NCI-H2196 treated with DMSO at 0.1 percent for 48 hours (cell line): Measurements from ENCODE around the gene FGF14.

ENCODE experiments used
- DNase-seq: peaks from one replicate; lab custom pipeline; 2025; ENCODE audit not compliant: unreplicated experiment; lab: John Stamatoyannopoulos, UW

Gene FGF14

GRCh38 chr13:101739382-101740178 lies 662.3 kb downstream of the FGF14 start:
- no peak for DNase-seq

GRCh38 chr13:101738336-101738735 lies 663.5 kb downstream of the FGF14 start:
- no peak for DNase-seq

DNA sequence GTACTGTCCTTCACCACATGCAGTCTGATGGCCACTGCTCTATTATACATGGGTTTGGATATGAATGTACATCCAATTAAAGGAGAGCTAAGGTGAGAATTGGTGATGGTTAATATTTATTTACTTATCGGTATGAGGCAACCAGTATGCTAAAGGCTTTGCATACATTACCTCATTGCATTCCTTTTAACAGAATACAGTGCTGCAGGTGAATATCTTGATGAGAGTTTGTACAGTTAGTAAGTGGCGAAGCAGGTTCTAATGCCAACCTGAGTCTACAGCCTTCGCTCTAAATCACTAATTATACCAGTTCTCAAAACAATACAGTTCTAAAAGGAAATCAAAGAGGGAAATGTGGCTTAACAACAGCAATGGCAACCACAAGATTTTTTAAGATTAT lies 665.3 kb downstream of the FGF14 start:
- DNase-seq = no peak

GRCh38 chr13:101730420-101731000 lies 671.3 kb downstream of the FGF14 start:
- no peak for DNase-seq

- DNase-seq = no peak
These were observed 673.2 kb downstream of the FGF14 start for GRCh38 chr13:101728615-101729014.

- DNase-seq = no peak
These were observed 673.8 kb downstream of the FGF14 start for GRCh38 chr13:101728021-101728420.

- DNase-seq = no peak
These were observed 674.7 kb downstream of the FGF14 start for GRCh38 chr13:101727118-101727517.

- DNase-seq = no peak
These were observed 675.2 kb downstream of the FGF14 start for GRCh38 chr13:101726681-101727080.

- DNase-seq = no peak
These were observed 683.4 kb downstream of the FGF14 start for GRCh38 chr13:101718496-101718895.

GRCh38 chr13:101717353-101717752 lies 684.5 kb downstream of the FGF14 start:
- no peak for DNase-seq

- no peak for DNase-seq
These were observed 687.7 kb downstream of the FGF14 start for GRCh38 chr13:101714195-101714594.

DNA sequence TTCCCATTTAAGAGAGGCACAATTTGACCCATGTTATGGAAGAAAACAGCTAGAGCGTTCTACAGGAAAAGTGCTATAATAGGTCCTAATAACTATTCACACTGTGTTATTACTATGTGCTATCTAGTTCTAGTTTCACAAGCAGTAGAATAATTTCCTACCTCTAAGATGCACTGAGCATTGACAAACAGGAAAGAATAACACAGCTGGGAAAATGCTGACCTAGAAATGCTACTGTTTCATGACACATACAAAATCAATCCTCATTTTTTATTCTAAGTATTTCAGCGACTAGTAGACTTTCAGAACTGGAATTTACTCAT lies 689.9 kb downstream of the FGF14 start:
- no peak for DNase-seq

GRCh38 chr13:101711307-101712025 lies 690.4 kb downstream of the FGF14 start:
- DNase-seq = no peak

- no peak for DNase-seq
These were observed 691.9 kb downstream of the FGF14 start for GRCh38 chr13:101709952-101710351.

- DNase-seq = no peak
These were observed 693.7 kb downstream of the FGF14 start for GRCh38 chr13:101708115-101708514.

DNA sequence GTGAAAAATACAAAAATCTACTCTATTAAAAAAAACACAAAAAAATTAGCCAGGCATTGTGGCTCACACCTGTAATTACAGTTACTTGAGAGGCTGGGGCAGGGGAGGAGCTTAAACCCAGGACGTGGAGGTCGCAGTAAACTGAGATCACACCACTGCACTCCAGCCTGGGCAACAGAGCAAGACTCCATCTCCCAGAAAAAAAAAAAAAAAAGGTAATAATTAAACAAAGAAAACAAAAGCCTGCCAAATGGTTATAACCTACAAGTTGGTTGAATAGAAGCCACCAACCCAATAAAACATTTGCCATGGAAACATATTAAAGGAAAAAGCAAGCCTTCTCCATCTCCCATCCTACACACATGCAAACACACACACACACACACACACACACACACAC lies 694.2 kb downstream of the FGF14 start:
- DNase-seq = no peak

GRCh38 chr13:101706651-101707050 lies 695.2 kb downstream of the FGF14 start:
- no peak for DNase-seq

DNA sequence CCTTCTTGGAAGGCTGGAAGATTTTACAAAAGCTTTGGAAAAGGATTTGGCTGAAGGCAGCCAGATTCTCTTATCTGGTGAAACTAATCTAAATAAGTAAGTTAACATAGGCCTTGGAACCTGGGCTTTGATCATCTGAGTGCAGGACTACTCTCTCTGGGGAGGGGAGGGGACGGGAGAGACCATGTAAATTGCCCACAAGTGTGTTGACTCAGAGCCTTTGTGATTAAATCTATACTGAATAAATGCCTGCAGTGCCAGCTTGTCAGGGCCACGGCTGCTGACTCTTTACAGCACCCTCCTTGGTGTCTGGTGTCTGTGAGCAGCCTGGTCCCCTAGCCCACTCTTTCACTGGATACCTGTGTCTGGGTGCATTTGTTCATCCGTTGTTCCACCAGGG lies 698.0 kb downstream of the FGF14 start:
- DNase-seq = no peak

- DNase-seq = no peak
These were observed 698.8 kb downstream of the FGF14 start for GRCh38 chr13:101703081-101703480.

DNA sequence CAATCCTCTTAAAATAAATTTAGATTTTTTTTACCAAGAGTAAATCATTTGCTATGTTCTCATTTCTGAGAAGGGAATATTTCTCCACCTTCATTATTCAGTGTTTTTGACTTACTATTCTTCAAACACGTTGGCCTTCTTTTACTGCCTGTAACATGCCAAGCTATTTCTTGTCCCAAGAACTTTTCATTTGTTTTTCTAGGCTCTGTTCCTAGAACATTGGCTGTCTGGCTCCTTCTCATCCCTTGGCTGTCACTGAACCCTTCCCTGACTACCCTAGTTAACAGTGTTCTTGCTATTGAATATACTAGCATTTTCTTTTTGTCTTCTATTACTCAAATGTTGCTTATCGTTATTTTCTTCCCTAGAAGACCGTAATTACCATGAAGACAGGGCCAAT lies 701.2 kb downstream of the FGF14 start:
- DNase-seq = no peak

DNA sequence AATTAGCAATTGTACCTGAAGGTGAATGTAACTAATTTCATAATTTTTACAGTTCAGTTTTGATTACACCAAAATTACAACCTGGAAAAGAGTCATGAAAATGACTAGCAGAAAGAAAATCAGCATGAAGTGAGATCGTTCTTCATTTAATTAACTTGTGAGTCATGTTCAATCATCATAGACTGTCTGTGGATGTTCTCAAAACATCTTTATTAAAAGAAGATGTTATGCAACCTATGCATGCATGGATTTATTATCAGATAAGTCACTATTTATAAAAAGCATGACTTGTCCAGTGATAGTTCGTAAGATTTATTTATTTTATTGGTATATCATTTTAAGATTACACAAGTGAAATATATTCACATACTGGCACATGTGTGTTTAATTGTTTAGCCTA lies 703.4 kb downstream of the FGF14 start:
- DNase-seq = no peak

- DNase-seq = no peak
These were observed 704.1 kb downstream of the FGF14 start for GRCh38 chr13:101697745-101698144.
